ENCODE results near the gene STMN1.

DNA sequence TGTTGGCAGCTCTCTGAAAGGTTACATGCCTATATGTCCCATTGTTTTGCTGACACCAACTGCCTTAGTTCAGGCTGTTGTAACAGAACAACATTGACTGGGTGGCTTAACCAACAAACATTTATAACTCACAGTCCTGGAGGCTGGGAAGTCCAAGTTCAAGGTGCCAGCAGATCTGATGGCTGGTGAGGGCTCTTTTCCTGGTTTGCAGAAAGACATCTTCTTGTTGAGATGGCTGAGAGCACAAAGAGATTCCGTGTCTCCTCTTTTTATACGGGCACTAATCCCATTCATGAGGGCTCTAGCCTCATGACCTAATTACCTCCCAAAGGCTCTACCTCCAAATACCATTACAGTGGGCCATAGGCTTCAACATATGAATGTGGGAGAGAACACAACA is 10.2 kb upstream of the STMN1 start:
- TF ChIP-seq CTCF (IDR thresholded peaks at IDR 0.05 in 2 of 3, conservative IDR thresholded peaks at IDR 0.05 in 1 of 3; ENCODE audit: borderline replicate concordance in 1 of 3, insufficient read depth in 1 of 3, low read depth in 2 of 3, low read length in 2 of 3) (no peak), POLR2A (IDR thresholded peaks at IDR 0.05; ENCODE audit: borderline replicate concordance, extremely low read depth, insufficient read depth, insufficient read length) (no peak), EZH2phosphoT487 (IDR thresholded peaks at IDR 0.05; ENCODE audit: borderline replicate concordance) (no peak), EZH2 (IDR thresholded peaks at IDR 0.05) (no peak), POLR2AphosphoS5 (IDR thresholded peaks at IDR 0.05; ENCODE audit: low read depth, low read length) (no peak), SP1 (IDR thresholded peaks at IDR 0.05; ENCODE audit: low read depth) (no peak), ELF1 (IDR thresholded peaks at IDR 0.05; ENCODE audit: borderline replicate concordance, low read depth) (no peak), CEBPB (IDR thresholded peaks at IDR 0.05; ENCODE audit: low read depth) (no peak), YY1 (IDR thresholded peaks at IDR 0.05; ENCODE audit: extremely low read depth, insufficient replicate concordance, low read depth, low read length) (no peak), EGR1 (IDR thresholded peaks at IDR 0.05; ENCODE audit: low read depth) (no peak), CBX3 (IDR thresholded peaks at IDR 0.05; ENCODE audit: low read depth) (no peak)
- TF ChIP-seq, protein P1, sequence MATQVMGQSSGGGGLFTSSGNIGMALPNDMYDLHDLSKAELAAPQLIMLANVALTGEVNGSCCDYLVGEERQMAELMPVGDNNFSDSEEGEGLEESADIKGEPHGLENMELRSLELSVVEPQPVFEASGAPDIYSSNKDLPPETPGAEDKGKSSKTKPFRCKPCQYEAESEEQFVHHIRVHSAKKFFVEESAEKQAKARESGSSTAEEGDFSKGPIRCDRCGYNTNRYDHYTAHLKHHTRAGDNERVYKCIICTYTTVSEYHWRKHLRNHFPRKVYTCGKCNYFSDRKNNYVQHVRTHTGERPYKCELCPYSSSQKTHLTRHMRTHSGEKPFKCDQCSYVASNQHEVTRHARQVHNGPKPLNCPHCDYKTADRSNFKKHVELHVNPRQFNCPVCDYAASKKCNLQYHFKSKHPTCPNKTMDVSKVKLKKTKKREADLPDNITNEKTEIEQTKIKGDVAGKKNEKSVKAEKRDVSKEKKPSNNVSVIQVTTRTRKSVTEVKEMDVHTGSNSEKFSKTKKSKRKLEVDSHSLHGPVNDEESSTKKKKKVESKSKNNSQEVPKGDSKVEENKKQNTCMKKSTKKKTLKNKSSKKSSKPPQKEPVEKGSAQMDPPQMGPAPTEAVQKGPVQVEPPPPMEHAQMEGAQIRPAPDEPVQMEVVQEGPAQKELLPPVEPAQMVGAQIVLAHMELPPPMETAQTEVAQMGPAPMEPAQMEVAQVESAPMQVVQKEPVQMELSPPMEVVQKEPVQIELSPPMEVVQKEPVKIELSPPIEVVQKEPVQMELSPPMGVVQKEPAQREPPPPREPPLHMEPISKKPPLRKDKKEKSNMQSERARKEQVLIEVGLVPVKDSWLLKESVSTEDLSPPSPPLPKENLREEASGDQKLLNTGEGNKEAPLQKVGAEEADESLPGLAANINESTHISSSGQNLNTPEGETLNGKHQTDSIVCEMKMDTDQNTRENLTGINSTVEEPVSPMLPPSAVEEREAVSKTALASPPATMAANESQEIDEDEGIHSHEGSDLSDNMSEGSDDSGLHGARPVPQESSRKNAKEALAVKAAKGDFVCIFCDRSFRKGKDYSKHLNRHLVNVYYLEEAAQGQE (IDR thresholded peaks at IDR 0.05; ENCODE audit: low read depth), result no peak
- TF ChIP-seq, protein P2, sequence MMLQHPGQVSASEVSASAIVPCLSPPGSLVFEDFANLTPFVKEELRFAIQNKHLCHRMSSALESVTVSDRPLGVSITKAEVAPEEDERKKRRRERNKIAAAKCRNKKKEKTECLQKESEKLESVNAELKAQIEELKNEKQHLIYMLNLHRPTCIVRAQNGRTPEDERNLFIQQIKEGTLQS (IDR thresholded peaks at IDR 0.05), result no peak
- TF ChIP-seq, protein P3, sequence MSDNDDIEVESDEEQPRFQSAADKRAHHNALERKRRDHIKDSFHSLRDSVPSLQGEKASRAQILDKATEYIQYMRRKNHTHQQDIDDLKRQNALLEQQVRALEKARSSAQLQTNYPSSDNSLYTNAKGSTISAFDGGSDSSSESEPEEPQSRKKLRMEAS (IDR thresholded peaks at IDR 0.05), result no peak
